Measurements from ENCODE around the gene CMC2.

CMC2 gene

GRCh38 chr16:81006813-81007695 is at the start of gene CMC2, which contains the start of gene CENPN:
Gene CMC2, minus strand, starts transcription at chr16:81006885. Its CDS starts 9,491 bp downstream, at chr16:80997394.
Gene CENPN, plus strand, starts transcription at chr16:81007214. Its CDS starts 4,726 bp downstream, at chr16:81011940.
- in situ Hi-C loops (cut with MboI; ENCODE audit: low sequenced_read_pairs) = no loop called here

DNA sequence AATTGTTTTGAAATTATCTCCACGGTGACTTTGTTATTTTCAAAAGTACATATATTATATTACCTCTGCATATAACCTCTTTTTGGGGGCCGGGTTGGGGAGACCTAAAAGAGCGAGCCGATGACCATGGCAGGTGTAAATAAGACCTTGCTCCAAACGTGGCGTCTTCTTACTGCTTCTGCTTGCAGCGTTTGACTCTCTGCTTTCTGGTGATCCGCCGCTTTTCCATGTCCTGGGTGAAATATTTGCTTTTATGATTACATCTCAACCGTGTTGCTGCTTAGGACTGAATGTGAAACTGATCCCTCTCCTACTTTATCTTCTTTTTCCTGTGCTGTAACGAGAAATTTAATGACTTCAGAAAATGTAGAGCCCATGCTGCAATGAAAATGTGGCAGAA is 47.1 kb upstream of the CMC2 start:
- in situ Hi-C loops (cut with MboI; ENCODE audit: low sequenced_read_pairs) = no loop called here

DNA sequence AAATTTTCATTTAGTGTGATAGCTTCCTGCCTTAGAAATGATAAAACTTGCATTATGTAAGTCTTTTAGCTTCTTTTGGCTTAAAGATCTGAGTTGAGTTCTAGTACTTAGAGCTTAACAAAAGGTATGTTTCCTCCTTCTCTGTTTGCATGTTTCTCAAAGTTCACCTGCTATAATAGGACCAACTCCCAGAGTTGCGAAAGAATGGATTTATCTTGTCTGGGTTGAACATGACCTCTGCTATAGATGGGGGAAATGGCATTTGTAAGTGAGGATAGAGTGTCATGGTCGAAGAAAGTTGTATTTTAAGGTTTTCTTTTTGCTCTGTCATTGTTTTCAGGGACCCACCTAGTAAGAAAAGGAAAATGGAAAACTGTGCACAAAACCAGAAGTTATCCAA is 36.1 kb upstream of the CMC2 start:
- in situ Hi-C loops (cut with MboI; ENCODE audit: low sequenced_read_pairs) = no loop called here

- in situ Hi-C loops (cut with MboI; ENCODE audit: low sequenced_read_pairs) = no loop called here
Observed at GRCh38 chr16:81041696-81042095, 35.0 kb upstream of the CMC2 start.

DNA sequence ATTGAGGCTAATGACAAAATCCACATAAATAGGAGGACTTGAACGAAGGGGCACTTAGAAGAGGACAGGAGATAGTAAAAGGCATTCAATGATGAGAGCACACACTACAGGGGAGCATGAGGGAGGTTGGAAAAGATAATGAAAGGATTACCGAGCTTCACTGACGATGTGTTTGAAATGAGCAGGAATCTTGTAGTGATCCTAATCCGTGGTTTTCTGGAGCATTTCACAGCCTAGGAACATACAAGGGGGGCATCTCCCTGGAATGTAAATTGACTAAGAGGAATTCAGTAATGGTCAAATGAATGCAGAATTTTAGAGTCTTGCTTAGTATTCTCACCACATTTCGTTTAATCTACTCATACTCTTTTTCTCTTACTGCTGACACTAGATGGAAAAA is 34.2 kb upstream of the CMC2 start:
- in situ Hi-C loops (cut with MboI; ENCODE audit: low sequenced_read_pairs) = no loop called here

DNA sequence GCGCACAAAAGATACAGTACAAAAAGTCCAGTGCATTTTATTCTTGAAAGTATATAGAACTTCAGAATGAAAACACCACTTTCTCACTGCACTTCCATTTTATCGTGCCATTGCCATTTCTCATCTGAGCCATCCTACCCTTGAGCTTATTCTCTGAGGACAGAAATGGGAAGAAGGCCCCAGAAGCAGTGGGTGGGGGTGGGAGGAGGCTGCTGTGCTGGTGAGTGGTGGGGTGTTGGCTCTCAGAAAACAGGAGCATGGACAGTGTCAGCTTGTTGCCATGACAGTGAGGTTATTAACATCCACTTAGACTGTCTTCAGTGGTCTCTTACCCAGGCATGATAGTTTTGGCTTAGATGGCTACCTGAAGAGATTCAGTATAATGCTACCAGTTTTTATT is 33.4 kb upstream of the CMC2 start:
- in situ Hi-C loops (cut with MboI; ENCODE audit: low sequenced_read_pairs) = no loop called here

- in situ Hi-C loops (cut with MboI; ENCODE audit: low sequenced_read_pairs) = no loop called here
Observed at GRCh38 chr16:81036751-81037350, 30.2 kb upstream of the CMC2 start.

DNA sequence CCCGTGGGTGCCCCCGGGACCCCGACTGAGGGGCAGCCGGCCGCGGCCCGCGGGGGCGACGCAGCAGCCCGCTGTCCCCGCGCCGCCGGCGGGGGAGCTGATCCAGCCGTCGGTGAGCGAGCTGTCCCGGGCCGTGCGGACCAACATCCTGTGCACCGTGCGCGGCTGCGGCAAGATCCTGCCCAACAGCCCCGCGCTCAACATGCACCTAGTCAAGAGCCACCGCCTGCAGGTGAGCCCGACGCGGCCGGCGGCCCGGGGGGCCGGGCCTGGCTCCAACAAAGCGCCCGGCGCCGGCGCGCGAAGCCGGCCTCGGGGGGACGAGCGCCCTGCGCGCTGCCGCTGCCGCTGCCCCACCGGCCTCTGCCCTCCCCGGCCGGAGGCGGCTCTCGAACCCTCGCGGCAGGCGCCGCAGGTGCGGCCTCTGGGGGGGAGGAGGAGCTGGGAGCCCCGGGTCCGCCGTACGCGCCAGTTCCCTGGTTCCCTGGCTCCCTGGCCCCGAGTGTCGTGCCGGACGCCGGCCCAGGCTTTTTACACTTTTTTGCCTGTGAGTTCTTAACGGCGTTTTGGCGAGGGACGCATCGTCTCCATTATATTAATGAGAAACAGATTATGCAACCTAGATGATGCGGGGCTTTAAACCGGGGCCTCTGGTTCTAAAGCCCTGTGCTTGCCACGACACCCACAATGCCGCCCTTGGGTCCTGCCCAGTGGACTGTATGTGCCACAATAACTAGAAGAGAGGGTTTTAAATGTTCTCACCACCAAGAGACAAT is 29.5 kb upstream of the CMC2 start:
- in situ Hi-C loops (cut with MboI; ENCODE audit: low sequenced_read_pairs) = no loop called here

DNA sequence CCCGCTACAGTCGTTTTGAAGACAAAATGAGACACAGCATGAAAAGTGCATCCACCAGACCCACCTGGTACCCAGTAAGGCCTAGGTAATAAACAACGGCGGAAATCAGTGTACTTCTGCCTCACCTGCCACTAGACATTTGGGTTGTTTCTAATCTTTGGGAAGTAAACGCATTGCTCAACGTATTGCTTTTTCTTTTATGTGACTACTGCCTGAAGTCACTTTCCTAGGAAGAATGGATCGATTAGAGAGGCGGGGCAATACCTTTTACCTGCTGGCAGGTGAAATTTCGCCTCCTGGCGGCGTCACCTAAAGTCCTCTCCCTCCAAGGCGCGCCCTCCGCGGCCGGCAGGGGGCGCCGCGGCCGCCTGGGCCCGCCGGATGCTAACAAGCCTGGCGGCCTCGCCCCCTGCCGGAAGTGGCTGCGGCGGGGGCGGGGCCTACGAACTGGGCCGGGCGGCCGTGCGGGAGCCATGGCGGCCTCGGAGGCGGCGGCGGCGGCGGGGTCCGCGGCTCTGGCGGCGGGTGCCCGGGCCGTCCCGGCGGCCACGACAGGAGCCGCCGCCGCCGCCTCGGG is 28.8 kb upstream of the CMC2 start, which contains the start of gene ATMIN:
ATMIN (plus strand) TSS at position 445 of the 577 bp plus-strand sequence; CDS start at position 474, 29 bp downstream.
- in situ Hi-C loops (cut with MboI; ENCODE audit: low sequenced_read_pairs) = no loop called here

DNA sequence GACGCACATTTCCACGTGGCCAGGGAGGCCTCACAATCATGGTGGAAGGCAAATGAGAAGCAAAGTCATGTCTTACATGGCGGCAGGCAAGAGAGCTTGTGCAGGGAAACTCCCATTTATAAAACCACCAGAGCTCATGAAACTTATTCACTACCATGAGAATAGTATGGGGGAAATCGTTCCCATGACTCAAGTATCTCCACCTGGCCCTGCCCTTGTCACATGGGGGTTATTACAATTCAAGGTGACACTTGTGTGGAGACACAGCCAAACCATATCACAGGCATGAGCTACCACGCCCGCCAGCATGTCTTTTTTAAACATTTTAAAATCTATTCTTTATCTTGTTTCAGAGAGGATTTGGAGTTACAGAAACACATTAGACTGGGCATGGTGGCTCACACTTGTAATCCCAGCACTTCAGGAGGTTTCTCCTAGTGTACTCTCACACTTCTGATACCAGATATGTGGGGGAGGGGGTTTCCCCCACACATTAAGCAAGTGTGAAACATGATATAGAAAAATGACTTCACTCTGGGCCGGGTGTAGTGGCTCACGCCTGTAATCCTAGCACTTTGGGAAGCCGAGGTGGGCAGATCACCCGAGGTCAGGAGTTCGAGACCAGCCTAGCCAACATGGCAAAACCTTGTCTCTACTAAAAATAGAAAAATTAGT is 23.4 kb upstream of the CMC2 start:
- in situ Hi-C loops (cut with MboI; ENCODE audit: low sequenced_read_pairs) = no loop called here

DNA sequence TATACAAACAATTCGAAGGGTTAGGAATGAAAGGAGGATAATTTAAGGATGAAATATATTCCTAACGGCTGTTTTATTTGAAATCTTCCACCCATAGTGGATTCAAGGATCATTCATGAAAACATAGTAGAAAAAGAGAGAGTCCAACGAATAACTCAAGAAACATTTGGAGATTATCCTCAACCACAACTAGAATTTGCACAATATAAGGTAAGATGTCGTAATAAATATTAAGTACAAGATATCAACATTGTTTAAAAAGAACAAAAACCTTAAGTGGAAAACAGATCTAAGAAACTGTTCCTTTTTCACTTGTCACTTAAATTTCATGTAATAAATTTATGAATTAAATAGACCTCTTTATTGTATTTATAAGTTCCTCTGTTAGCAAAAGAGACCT is 19.7 kb upstream of the CMC2 start:
- in situ Hi-C loops (cut with MboI; ENCODE audit: low sequenced_read_pairs) = no loop called here

- in situ Hi-C loops (cut with MboI; ENCODE audit: low sequenced_read_pairs) = no loop called here
Observed at GRCh38 chr16:81018496-81018895, 11.8 kb upstream of the CMC2 start.

DNA sequence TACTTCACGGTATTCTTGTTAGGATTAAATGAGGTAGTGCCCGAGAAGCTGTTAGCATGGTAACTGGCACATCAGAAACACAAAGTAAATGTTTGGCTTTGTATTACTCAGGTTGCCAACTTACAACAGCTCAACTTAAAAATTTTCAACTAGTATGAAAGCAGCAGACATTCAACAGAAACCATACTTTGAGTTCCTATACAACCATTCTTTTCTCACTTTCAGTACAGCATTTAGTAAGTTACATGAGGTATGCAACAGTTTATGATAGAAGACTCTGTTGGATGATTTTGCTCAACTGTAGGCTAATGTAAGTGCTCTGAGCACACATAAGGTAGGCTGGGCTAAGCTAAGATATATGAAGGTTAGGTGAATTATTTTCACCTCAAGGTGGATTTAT is 8.0 kb upstream of the CMC2 start:
- in situ Hi-C loops (cut with MboI; ENCODE audit: low sequenced_read_pairs) = no loop called here

- in situ Hi-C loops (cut with MboI; ENCODE audit: low sequenced_read_pairs) = no loop called here
Observed at GRCh38 chr16:81012974-81013373, 6.3 kb upstream of the CMC2 start.

DNA sequence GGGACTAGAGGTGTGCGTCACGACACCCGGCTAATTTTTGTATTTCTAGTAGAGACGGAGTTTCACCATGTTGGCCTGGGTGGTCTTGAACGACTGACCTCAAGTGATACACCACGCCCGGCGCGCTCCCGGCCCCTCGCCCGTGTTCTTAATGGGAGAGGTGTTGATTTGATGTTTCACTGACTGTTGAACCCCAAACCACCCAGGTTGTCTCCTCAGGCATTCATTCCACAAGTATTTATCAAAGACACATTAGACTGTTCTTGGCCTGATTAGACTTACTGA is 1.8 kb upstream of the CMC2 start:
- in situ Hi-C loops (cut with MboI; ENCODE audit: low sequenced_read_pairs) = no loop called here

DNA sequence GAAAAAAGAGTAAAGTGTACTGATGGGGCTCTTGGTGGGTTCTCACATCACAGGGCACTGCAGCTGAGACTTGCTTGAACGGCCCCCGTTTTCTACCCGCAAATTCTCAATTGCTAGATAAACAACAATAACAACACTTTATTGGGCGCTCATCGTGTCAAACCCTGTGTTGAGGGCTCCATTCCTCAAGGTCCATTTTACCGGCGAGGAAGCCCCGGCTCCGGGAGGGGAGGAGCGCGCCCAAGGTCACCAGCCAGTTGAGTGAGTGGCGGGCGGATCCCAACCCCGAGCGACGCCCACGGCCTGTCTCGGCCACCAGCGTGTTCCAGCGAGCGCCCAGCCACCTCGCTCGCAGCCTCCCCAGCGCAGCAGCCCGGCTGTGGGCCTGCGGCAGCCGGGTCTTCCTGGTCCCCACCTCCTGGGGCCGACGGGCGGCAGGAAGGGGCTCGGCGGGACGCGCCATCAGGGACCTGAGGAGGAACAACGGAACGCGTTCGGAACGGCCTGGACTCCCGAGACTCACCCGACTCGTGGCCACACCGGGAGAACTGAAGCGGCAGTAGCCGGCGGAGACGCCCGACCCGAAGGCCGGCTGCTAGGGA is 373 bp downstream of the CMC2 start:
- in situ Hi-C loops (cut with MboI; ENCODE audit: low sequenced_read_pairs) = no loop called here

GRCh38 chr16:81005610-81006161 is 999 bp downstream of the CMC2 start:
- in situ Hi-C loops (cut with MboI; ENCODE audit: low sequenced_read_pairs) = no loop called here

- in situ Hi-C loops (cut with MboI; ENCODE audit: low sequenced_read_pairs) = no loop called here
Observed at GRCh38 chr16:81004646-81005353, 1.9 kb downstream of the CMC2 start.
